Measurements from ENCODE around the gene RCAN2.

The RCAN2 gene

DNA sequence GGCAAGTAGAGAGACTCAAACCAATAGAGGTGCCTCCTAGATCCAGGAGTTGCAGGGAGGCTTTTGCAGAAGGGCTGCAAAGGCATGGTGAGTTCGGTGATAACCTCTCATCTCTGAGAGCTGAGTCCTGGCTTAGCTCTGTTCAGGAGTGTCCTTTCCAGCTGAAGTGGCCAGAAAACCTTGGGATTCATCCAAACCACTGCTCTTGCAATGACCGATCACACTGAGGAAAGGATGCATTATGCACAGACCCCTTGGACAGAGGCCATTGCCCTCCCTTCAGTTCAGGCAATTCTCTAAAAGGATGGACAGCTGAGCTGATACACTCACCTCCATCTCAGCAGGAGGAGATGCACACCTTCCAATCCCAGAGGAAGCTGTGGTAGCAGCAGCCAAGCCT, 161.7 kb downstream of the RCAN2 start:
- Histone ChIP-seq H3K4me1 (ENCODE audit: insufficient read depth, poor library complexity, severe bottlenecking) (peaks cover 3% of the 10 kb centered on the region), H3K36me3 (ENCODE audit: low read depth) (no peaks in the 10 kb centered on the region), H3K27ac (ENCODE audit: poor library complexity, severe bottlenecking) (no peak overlapping the region), H3K4me3 (ENCODE audit: severe bottlenecking) (no peak overlapping the region), H3K9me3 (ENCODE audit: severe bottlenecking) (no peaks in the 10 kb centered on the region), H3K27me3 (ENCODE audit: insufficient read depth, poor library complexity, severe bottlenecking) (no peaks in the 10 kb centered on the region)
- TF ChIP-seq, protein P1, sequence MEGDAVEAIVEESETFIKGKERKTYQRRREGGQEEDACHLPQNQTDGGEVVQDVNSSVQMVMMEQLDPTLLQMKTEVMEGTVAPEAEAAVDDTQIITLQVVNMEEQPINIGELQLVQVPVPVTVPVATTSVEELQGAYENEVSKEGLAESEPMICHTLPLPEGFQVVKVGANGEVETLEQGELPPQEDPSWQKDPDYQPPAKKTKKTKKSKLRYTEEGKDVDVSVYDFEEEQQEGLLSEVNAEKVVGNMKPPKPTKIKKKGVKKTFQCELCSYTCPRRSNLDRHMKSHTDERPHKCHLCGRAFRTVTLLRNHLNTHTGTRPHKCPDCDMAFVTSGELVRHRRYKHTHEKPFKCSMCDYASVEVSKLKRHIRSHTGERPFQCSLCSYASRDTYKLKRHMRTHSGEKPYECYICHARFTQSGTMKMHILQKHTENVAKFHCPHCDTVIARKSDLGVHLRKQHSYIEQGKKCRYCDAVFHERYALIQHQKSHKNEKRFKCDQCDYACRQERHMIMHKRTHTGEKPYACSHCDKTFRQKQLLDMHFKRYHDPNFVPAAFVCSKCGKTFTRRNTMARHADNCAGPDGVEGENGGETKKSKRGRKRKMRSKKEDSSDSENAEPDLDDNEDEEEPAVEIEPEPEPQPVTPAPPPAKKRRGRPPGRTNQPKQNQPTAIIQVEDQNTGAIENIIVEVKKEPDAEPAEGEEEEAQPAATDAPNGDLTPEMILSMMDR (IDR thresholded peaks at IDR 0.05; ENCODE audit: poor library complexity, severe bottlenecking): no peak
- DNase-seq (ENCODE audit: low spot score): no peak
- ATAC-seq (ENCODE audit: low read depth): no peak

DNA sequence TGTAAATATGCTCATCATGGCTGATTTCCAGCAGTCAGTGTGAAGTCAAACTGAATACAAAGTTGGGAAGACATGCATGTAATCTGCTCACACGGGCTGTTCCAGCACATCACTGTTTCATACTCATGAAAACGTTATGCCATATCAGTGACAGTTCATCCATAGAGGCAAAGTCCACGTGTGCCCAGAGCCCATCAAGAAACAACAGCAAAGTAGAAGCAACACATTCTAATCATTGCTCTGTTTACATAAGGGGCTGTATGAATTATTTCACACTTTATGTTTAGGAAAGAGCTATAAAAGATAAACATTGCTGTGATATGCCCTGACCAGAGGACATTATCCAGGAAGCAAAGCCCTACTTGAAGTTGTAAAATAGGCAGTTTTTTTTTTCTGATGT, 163.5 kb downstream of the RCAN2 start:
- Histone ChIP-seq H3K4me3 (ENCODE audit: severe bottlenecking) (no peak overlapping the region), H3K4me1 (ENCODE audit: insufficient read depth, poor library complexity, severe bottlenecking) (peaks cover 13% of the 10 kb centered on the region), H3K9me3 (ENCODE audit: severe bottlenecking) (no peaks in the 10 kb centered on the region), H3K27ac (ENCODE audit: poor library complexity, severe bottlenecking) (no peak overlapping the region), H3K27me3 (ENCODE audit: insufficient read depth, poor library complexity, severe bottlenecking) (no peaks in the 10 kb centered on the region), H3K36me3 (ENCODE audit: low read depth) (no peaks in the 10 kb centered on the region)
- ATAC-seq (ENCODE audit: low read depth): no peak
- TF ChIP-seq, protein P1 (IDR thresholded peaks at IDR 0.05; ENCODE audit: poor library complexity, severe bottlenecking): no peak
- no peak for DNase-seq (ENCODE audit: low spot score)

DNA sequence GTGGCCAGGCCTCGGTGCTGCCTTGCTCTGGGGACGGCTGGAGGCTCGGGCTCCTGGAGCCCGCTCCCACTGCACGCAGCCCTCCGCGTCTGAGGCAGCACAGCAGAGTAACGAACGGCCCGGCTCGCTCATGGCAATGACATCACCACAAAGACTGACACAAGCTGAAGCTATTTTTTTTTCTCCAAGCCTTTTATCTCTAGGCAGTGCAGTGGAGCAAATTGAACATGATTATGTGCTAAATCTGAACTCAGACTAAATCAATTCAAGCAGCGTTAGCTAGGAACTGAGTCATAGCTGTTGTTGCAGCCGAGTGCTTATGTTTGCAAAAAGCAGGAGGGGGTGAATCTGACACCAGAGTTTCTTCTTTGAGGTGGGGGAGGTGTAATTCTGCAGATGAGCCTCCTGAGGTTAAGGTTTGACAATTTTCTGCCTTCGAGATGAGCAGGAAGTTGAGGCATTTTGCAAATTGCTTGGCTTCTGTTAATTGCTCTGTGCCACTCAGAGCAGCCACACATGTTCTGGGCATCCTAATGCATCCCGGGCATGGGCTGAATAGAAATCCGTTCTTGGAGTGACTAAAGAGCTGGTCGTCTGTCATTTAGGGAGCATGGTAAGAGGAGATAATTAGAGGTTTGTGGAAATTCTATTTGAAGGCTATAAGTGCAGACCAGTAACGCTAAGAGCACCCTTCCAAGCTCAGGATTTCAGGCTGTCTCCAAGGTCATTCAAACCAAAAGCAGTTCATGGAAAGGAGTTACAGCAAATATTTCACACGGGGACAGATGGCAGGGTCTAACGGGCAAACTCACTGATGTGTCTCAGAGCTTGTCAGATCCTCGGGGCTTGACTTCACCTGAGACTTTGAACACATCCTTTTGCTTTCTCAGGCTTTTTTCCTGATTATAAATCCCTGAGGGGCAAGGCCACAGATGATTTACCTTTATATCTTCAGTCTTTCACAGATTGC, 165.4 kb downstream of the RCAN2 start:
- H3K4me1 ChIP-seq (ENCODE audit: insufficient read depth, poor library complexity, severe bottlenecking): peaks cover 10% of the 10 kb centered on the region
- H3K27me3 ChIP-seq (ENCODE audit: insufficient read depth, poor library complexity, severe bottlenecking): no peaks in the 10 kb centered on the region
- ATAC-seq (ENCODE audit: low read depth) (peak; percentile 56), DNase-seq (ENCODE audit: low spot score) (no peak)
- no peak overlapping the region for H3K4me3 ChIP-seq (ENCODE audit: severe bottlenecking)
- no peaks in the 10 kb centered on the region for H3K36me3 ChIP-seq (ENCODE audit: low read depth)
- H3K27ac ChIP-seq (ENCODE audit: poor library complexity, severe bottlenecking): no peak overlapping the region
- H3K9me3 ChIP-seq (ENCODE audit: severe bottlenecking): no peaks in the 10 kb centered on the region
- TF ChIP-seq, protein P1 (IDR thresholded peaks at IDR 0.05; ENCODE audit: poor library complexity, severe bottlenecking): no peak

DNA sequence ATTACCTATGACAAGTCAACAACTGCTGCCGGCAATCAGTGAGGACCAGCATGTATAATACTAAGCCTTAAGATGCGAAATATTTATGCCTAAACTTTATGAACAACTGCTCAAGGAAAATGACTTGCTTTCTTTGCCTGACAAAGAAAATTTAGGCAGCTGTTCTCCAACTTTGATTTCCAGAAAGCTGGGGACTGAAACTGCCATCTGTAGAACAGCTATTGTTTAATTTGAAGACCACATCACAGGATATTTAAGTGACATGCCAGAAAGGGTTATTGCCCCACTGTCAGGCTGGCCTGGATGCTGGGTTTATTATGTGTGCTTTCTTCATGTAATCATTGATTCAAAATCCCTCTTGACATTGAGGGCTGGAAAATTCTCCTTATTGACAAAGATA, 166.5 kb downstream of the RCAN2 start:
- peaks cover 10% of the 10 kb centered on the region for H3K4me1 ChIP-seq (ENCODE audit: insufficient read depth, poor library complexity, severe bottlenecking)
- no peak for DNase-seq (ENCODE audit: low spot score)
- no peak overlapping the region for H3K4me3 ChIP-seq (ENCODE audit: severe bottlenecking)
- no peak overlapping the region for H3K27ac ChIP-seq (ENCODE audit: poor library complexity, severe bottlenecking)
- TF ChIP-seq, protein P1 (IDR thresholded peaks at IDR 0.05; ENCODE audit: poor library complexity, severe bottlenecking): no peak
- H3K9me3 ChIP-seq (ENCODE audit: severe bottlenecking): no peaks in the 10 kb centered on the region
- H3K36me3 ChIP-seq (ENCODE audit: low read depth): no peaks in the 10 kb centered on the region
- no peak for ATAC-seq (ENCODE audit: low read depth)
- no peaks in the 10 kb centered on the region for H3K27me3 ChIP-seq (ENCODE audit: insufficient read depth, poor library complexity, severe bottlenecking)

Measured in RWPE2 (cell line).